Suprapubic skin (tissue), 4 donors: ENCODE measurements around the gene ARFIP2.

ENCODE experiments used
- CTCF ChIP-seq, 2 donors: fragments of 200-600 bp in 1 of 2; fragments of 450-650 bp in 1 of 2; sonication (generic) in 1 of 2; IDR thresholded peaks; one replicate each; pipeline ENCODE4 v1.5.1; 2016 to 2019; ENCODE audit warnings: antibody characterized with exemption in 2 of 2, mild to moderate bottlenecking in 1 of 2, moderate library complexity in 1 of 2
- POLR2A ChIP-seq, 2 donors: fragments of 450-650 bp; IDR thresholded peaks; one replicate each; pipeline ENCODE4 v1.6.1; 2017; ENCODE audit warnings: antibody characterized with exemption in 2 of 2, mild to moderate bottlenecking in 2 of 2, moderate library complexity in 2 of 2
- POLR2AphosphoS5 ChIP-seq, 3 donors: sonication (generic); formaldehyde crosslinking; IDR thresholded peaks; one replicate each; pipeline ENCODE4 v1.6.1; 2017; ENCODE audit warnings: antibody characterized with exemption in 3 of 3

GRCh38 chr11:6486256-6486655 lies 5.1 kb upstream of the ARFIP2 start:
- TF ChIP-seq POLR2A (IDR thresholded peaks at IDR 0.05) (no peak), CTCF (IDR thresholded peaks at IDR 0.05) (no peak), POLR2AphosphoS5 (IDR thresholded peaks at IDR 0.05) (no peak)
